MM.1S (cell line): ENCODE data around the gene CATSPERD.

Source experiments
- DNase-seq: peaks from one replicate; pipeline ENCODE4 v3.0.0-alpha.2; 2015
- H2AFZ ChIP-seq: fragments of 300-600 bp; sonication (generic); 2 replicates; pipeline ENCODE4 v1.6.0; 2016; ENCODE audit warnings: antibody characterized with exemption, low read length
- H3F3A ChIP-seq: fragments of 300-600 bp; sonication (generic); 2 replicates; pipeline ENCODE4 v1.6.1; 2016; ENCODE audit warnings: mild to moderate bottlenecking, antibody characterized with exemption, low read length, moderate library complexity, mixed read lengths; ENCODE audit not compliant: insufficient read depth
- H3K27ac ChIP-seq: fragments of 300-600 bp; sonication (generic); 2 replicates; pipeline ENCODE4 v1.5.1; 2016; ENCODE audit warnings: mild to moderate bottlenecking, low read length
- H3K27me3 ChIP-seq: fragments of 300-600 bp; sonication (generic); replicated peaks from 2 replicates; pipeline ENCODE4 v1.6.0; 2016; ENCODE audit warnings: low read length; ENCODE audit not compliant: insufficient read depth
- H3K36me3 ChIP-seq: fragments of 300-600 bp; sonication (generic); replicated peaks from 2 replicates; pipeline ENCODE4 v1.6.1; 2016; ENCODE audit warnings: mild to moderate bottlenecking, low read length, mixed read lengths; ENCODE audit not compliant: insufficient read depth
- H3K4me1 ChIP-seq: fragments of 300-600 bp; sonication (generic); 2 replicates; pipeline ENCODE4 v1.6.1; 2016; ENCODE audit warnings: low read length, mixed read lengths
- H3K4me2 ChIP-seq: fragments of 300-600 bp; sonication (generic); 2 replicates; pipeline ENCODE4 v1.6.0; 2016; ENCODE audit warnings: low read depth, low read length
- H3K4me3 ChIP-seq: fragments of 300-600 bp; sonication (generic); 2 replicates; pipeline ENCODE4 v1.5.1; 2016; ENCODE audit warnings: low read length, mixed read lengths
- H3K79me2 ChIP-seq: fragments of 300-600 bp; sonication (generic); 2 replicates; pipeline ENCODE4 v1.6.1; 2016; ENCODE audit warnings: mixed run types, low read length, mixed read lengths
- H3K9ac ChIP-seq: fragments of 300-600 bp; sonication (generic); 2 replicates; pipeline ENCODE4 v1.6.1; 2016; ENCODE audit warnings: low read length, mixed read lengths
- H3K9me2 ChIP-seq: fragments of 300-600 bp; sonication (generic); replicated peaks from 2 replicates; pipeline ENCODE4 v1.6.1; 2016; ENCODE audit warnings: mild to moderate bottlenecking, low read length, mixed read lengths; ENCODE audit not compliant: insufficient read depth
- H3K9me3 ChIP-seq: fragments of 300-600 bp; sonication (generic); replicated peaks from 2 replicates; pipeline ENCODE4 v1.6.1; 2016; ENCODE audit warnings: mild to moderate bottlenecking, low read length, mixed read lengths; ENCODE audit not compliant: insufficient read depth
- H4K20me1 ChIP-seq: fragments of 300-600 bp; sonication (generic); 2 replicates; pipeline ENCODE4 v1.6.1; 2016; ENCODE audit warnings: mild to moderate bottlenecking, low read length, moderate library complexity, mixed read lengths; ENCODE audit not compliant: insufficient read depth
- CTCF ChIP-seq: fragments of 300-600 bp; sonication (generic); IDR thresholded peaks from 2 replicates; pipeline ENCODE4 v1.5.1; 2016; ENCODE audit warnings: antibody characterized with exemption, low read length, mixed read lengths
- EZH2 ChIP-seq: fragments of 300-600 bp; sonication (generic); optimal IDR thresholded peaks from 2 replicates; pipeline ENCODE3; 2017; ENCODE audit warnings: low read depth, mild to moderate bottlenecking, antibody characterized with exemption, low read length, mixed read lengths
- EZH2phosphoT487 ChIP-seq: fragments of 300-600 bp; sonication (generic); IDR thresholded peaks from 2 replicates; pipeline ENCODE4 v1.6.1; 2018; ENCODE audit warnings: antibody characterized with exemption, low read length

CATSPERD gene

GRCh38 chr19:5806905-5807304 lies 86.5 kb downstream of the CATSPERD start:
- Histone ChIP-seq H3K9ac (no peak overlapping the region), H3K9me3 (no peaks in the 10 kb centered on the region), H4K20me1 (no peaks in the 10 kb centered on the region; the same call in 1 of the 2 replicates), H3F3A (0 out of 2 replicates have a peak, but pooled peaks cover 6% of the 10 kb centered on the region), H3K27me3 (peaks cover 14% of the 10 kb centered on the region), H3K79me2 (peaks cover 4% of the 10 kb centered on the region; the same call in 1 of the 2 replicates), H3K4me2 (no peak overlapping the region), H3K9me2 (no peaks in the 10 kb centered on the region), H2AFZ (no peak overlapping the region), H3K27ac (no peak overlapping the region), H3K4me3 (no peak overlapping the region), H3K36me3 (no peaks in the 10 kb centered on the region), H3K4me1 (peaks cover 4% of the 10 kb centered on the region; the same call in 1 of the 2 replicates)
- no peak for DNase-seq
- TF ChIP-seq EZH2 = no peak
- TF ChIP-seq EZH2phosphoT487 = no peak
- no peak for TF ChIP-seq CTCF

- Histone ChIP-seq H3F3A (0 out of 2 replicates have a peak, but pooled peaks cover 6% of the 10 kb centered on the region), H3K4me3 (no peak overlapping the region), H4K20me1 (no peaks in the 10 kb centered on the region; the same call in 1 of the 2 replicates), H3K4me2 (no peak overlapping the region), H2AFZ (no peak overlapping the region), H3K9me3 (no peaks in the 10 kb centered on the region), H3K27me3 (peaks cover 17% of the 10 kb centered on the region), H3K27ac (no peak overlapping the region), H3K4me1 (peaks cover 4% of the 10 kb centered on the region; the same call in 1 of the 2 replicates), H3K9ac (no peak overlapping the region), H3K9me2 (no peaks in the 10 kb centered on the region), H3K79me2 (peaks cover 4% of the 10 kb centered on the region; the same call in 1 of the 2 replicates), H3K36me3 (no peaks in the 10 kb centered on the region)
- TF ChIP-seq EZH2phosphoT487 (no peak), CTCF (no peak), EZH2 (no peak)
- no peak for DNase-seq
Measured at GRCh38 chr19:5808120-5808816, 87.8 kb downstream of the CATSPERD start.

- no peaks in the 10 kb centered on the region; the same call in 1 of the 2 replicates for H4K20me1 ChIP-seq
- H3K4me2 ChIP-seq = no peak overlapping the region
- no peaks in the 10 kb centered on the region for H3K4me1 ChIP-seq
- no peak overlapping the region for H2AFZ ChIP-seq
- 0 out of 2 replicates have a peak, but pooled peaks cover 6% of the 10 kb centered on the region for H3F3A ChIP-seq
- no peak for DNase-seq
- H3K79me2 ChIP-seq = peaks cover 4% of the 10 kb centered on the region; the same call in 1 of the 2 replicates
- no peak for TF ChIP-seq EZH2phosphoT487
- TF ChIP-seq EZH2 = no peak
- no peak for TF ChIP-seq CTCF
- no peaks in the 10 kb centered on the region for H3K36me3 ChIP-seq
- peaks cover 18% of the 10 kb centered on the region for H3K27me3 ChIP-seq
- no peak overlapping the region for H3K4me3 ChIP-seq
- no peak overlapping the region for H3K27ac ChIP-seq
- H3K9ac ChIP-seq = no peak overlapping the region
- no peaks in the 10 kb centered on the region for H3K9me2 ChIP-seq
- no peaks in the 10 kb centered on the region for H3K9me3 ChIP-seq
Measured at GRCh38 chr19:5809053-5809452, 88.6 kb downstream of the CATSPERD start.
